ENCODE measurements around the gene FOXE3. TPM values are rescaled to one million over a fixed set of nuclear protein-coding genes. Genes with fewer than 3 reads are reported as not detected.
"Not testable (repeated sequence)": the region's sequence is repeated elsewhere in the genome, so short reads cannot be mapped to it uniquely, and the experiment has no call there.

Gene FOXE3
- total RNA-seq, 1 donor from 2014 or later, result not detected

- no peaks in the 10 kb centered on the region for H3K9me3 ChIP-seq
- H3K27me3 ChIP-seq, result no peaks in the 10 kb centered on the region
- no peak overlapping the region for H3K27ac ChIP-seq
- intact Hi-C loops (cut with DNase I), result no loop called here
- no peaks in the 10 kb centered on the region for H3K4me1 ChIP-seq
- no peaks in the 10 kb centered on the region for H3K36me3 ChIP-seq
- no peak overlapping the region for H3K4me3 ChIP-seq
- DNase-seq (ENCODE audit: low spot score in 2 of 2), result no peak
- no peak for TF ChIP-seq CTCF (IDR thresholded peaks at IDR 0.05)
Measured at GRCh38 chr1:47450606-47451005, 34.5 kb downstream of the FOXE3 start.

GRCh38 chr1:47452426-47452825 lies 36.3 kb downstream of the FOXE3 start:
- intact Hi-C loops (cut with DNase I), result no loop called here
- no peak for DNase-seq (ENCODE audit: low spot score in 2 of 2)
- no peak for TF ChIP-seq CTCF (IDR thresholded peaks at IDR 0.05)
- Histone ChIP-seq H3K4me3 (no peak overlapping the region), H3K27me3 (no peaks in the 10 kb centered on the region), H3K27ac (no peak overlapping the region), H3K9me3 (no peaks in the 10 kb centered on the region), H3K36me3 (no peaks in the 10 kb centered on the region), H3K4me1 (no peaks in the 10 kb centered on the region)

GRCh38 chr1:47453910-47454309 lies 37.8 kb downstream of the FOXE3 start:
- DNase-seq (ENCODE audit: low spot score in 2 of 2); H3K9me3 ChIP-seq; intact Hi-C loops (cut with DNase I); H3K4me1 ChIP-seq; H3K27ac ChIP-seq; H3K4me3 ChIP-seq; H3K36me3 ChIP-seq; H3K27me3 ChIP-seq: not testable (repeated sequence)

GRCh38 chr1:47456250-47456649 lies 40.2 kb downstream of the FOXE3 start:
- no peaks in the 10 kb centered on the region for H3K4me1 ChIP-seq
- intact Hi-C loops (cut with DNase I), result no loop called here
- TF ChIP-seq CTCF (IDR thresholded peaks at IDR 0.05), result no peak
- H3K27me3 ChIP-seq, result peaks cover 6% of the 10 kb centered on the region
- no peak for DNase-seq (ENCODE audit: low spot score in 2 of 2)
- no peaks in the 10 kb centered on the region for H3K36me3 ChIP-seq
- no peaks in the 10 kb centered on the region for H3K9me3 ChIP-seq
- no peak overlapping the region for H3K4me3 ChIP-seq
- H3K27ac ChIP-seq, result no peak overlapping the region

GRCh38 chr1:47457547-47457946 lies 41.5 kb downstream of the FOXE3 start:
- H3K4me1 ChIP-seq; H3K27ac ChIP-seq; H3K36me3 ChIP-seq; H3K9me3 ChIP-seq; intact Hi-C loops (cut with DNase I); H3K4me3 ChIP-seq; H3K27me3 ChIP-seq; DNase-seq (ENCODE audit: low spot score in 2 of 2): not testable (repeated sequence)

GRCh38 chr1:47459253-47459788 lies 43.2 kb downstream of the FOXE3 start:
- no peaks in the 10 kb centered on the region for H3K36me3 ChIP-seq
- no peak overlapping the region for H3K4me3 ChIP-seq
- intact Hi-C loops (cut with DNase I), result no loop called here
- no peak for DNase-seq (ENCODE audit: low spot score in 2 of 2)
- H3K27ac ChIP-seq, result no peak overlapping the region
- peaks cover 6% of the 10 kb centered on the region for H3K27me3 ChIP-seq
- H3K4me1 ChIP-seq, result no peaks in the 10 kb centered on the region
- TF ChIP-seq CTCF (IDR thresholded peaks at IDR 0.05), result no peak
- no peaks in the 10 kb centered on the region for H3K9me3 ChIP-seq

- DNase-seq (ENCODE audit: low spot score in 2 of 2), result no peak
- TF ChIP-seq CTCF (IDR thresholded peaks at IDR 0.05), result no peak
- intact Hi-C loops (cut with DNase I), result no loop called here
- Histone ChIP-seq H3K27ac (no peak overlapping the region), H3K4me1 (no peaks in the 10 kb centered on the region), H3K36me3 (no peaks in the 10 kb centered on the region), H3K4me3 (no peak overlapping the region), H3K9me3 (no peaks in the 10 kb centered on the region), H3K27me3 (peaks cover 6% of the 10 kb centered on the region)
Measured at GRCh38 chr1:47460040-47460439, 44.0 kb downstream of the FOXE3 start.
